ENCODE data around the gene TRIOBP.

- TF ChIP-seq POLR2AphosphoS5 (IDR thresholded peaks at IDR 0.05; ENCODE audit: low read depth, low read length), result no peak
- no peak for TF ChIP-seq TAF1 (IDR thresholded peaks at IDR 0.05; ENCODE audit: borderline replicate concordance, insufficient read depth, low read length)
- no peak for TF ChIP-seq REST (IDR thresholded peaks at IDR 0.05; ENCODE audit: insufficient read depth in 1 of 2, low read depth in 2 of 2, low read length in 2 of 2)
- no peak for TF ChIP-seq SIN3A (IDR thresholded peaks at IDR 0.05; ENCODE audit: borderline replicate concordance, insufficient read depth, low read length)
- peak; percentile 83 for TF ChIP-seq FOXP2 (optimal IDR thresholded peaks at IDR 0.05; ENCODE audit: borderline replicate concordance, extremely low read depth, extremely low read length, insufficient read depth)
Observed at GRCh38 chr22:37817705-37818408, 121.0 kb downstream of the TRIOBP start.
